AG20443 (cell line): ENCODE measurements around the gene DCAF11.

Source experiments
- DNase-seq: peaks from one replicate; pipeline ENCODE4 v3.0.0; 2012; ENCODE audit warnings: low spot score, mixed read lengths

DCAF11 gene

DNA sequence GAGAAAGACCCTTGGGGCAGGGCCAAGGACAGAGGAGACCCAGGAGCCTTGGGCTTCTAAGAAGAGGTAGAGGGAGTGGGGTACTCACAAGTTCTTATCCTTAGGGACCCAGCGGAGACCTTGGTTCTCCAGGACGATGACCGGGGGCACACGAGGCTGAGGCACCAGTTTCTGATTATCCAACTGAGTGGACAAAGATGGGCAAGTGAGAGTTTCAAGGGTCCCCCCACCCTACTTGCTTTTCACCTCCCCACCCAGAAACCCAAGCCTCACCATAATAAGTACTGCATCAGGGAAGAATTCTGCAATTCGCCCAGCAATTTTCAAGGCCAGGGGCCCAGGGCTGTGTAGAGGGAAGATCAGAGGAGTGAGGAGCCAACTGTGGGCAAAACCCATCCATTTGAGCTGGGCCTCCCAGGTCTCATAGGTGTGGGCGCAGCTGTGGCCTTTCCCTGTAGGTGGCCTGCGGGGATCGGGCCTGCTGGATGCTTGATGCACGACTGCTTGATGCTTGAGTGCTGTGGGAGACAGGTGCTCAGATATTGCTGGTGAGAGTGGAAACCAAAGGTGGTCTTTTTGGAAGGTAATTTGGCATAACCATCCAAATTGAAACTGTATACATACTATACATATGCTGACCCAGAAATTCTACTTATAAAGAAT, 24.8 kb downstream of the DCAF11 start:
- DNase-seq, result no peak

DNA sequence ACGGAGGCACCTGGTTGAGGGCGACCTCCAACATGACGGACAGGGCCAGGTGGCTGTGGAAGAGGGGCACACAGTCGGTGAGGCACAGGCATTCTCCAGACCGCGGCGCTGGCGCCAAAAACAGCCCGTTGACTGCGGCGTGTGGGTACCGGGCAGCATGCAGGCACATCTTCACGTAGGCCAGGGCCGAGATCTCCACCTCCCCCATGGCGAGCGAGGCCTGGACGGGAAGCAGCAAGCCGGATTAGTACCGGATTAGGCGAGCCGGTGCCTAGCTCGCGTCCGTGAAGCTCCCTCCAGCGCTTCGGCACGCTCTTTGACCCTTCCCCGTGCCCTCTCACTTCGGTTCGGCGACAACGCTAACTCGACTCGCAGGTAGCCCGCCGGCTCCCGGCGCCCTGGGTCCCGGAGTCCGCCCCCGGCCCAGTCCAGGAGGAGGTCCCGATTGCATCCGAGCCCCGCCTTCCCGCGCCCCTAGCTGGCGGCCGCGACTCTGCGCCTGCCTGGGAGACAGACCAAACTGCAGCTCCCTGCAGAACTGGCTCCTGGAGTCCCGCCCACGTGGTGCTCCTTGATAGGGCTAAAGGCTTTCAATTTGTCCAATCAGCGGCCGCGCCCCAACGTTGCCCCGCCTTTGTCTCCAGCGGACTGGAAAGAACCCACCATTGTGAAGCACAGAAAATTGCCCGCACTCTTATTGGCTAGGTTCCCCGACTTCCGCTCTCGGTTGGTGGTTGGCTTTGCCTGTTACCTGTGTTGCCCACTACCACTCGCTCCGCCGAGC, 26.7 kb downstream of the DCAF11 start, which contains the start of gene EMC9:
Gene EMC9 (minus strand): TSS at position 495 of the 784 bp plus-strand sequence. CDS start 287 bp downstream, at position 208.
- DNase-seq, result peak; percentile 96

DNA sequence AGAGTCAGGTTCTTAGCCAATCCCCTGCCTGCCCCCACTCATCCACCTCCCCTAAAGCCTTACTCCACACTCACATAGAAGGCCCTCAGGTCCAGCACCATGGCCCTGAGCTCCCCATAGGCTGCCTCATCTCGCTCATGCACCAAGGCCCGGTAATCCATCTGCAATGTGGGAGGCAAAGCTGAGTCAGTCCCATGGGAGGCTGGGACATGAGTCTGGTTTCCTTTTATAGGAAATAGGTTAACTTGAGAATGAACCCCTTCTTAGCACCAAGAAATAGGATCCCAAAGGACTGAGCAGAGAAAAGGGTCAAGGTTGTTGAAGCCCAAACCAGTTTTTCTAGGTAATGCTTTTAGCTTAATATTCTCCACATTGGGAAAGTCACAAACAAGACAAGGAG, 28.9 kb downstream of the DCAF11 start:
- no peak for DNase-seq

DNA sequence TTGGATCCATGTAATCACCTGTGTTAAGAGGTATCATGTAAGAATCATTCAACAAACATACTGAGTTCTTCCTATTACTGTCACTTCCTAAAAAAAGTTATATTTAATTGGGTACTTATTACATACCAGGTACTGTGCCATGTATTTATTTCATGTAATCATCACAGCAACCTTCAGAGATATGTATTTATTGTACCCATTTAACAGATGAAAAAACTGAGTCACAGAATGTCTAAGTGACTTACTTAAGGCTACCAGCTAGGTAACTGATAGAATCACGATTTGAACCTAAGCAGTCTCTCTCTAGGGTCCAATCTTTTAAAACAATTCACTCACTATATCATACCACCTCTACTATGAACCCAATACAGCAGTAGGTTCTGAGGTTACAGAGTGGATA, 29.9 kb downstream of the DCAF11 start:
- DNase-seq, result no peak

DNA sequence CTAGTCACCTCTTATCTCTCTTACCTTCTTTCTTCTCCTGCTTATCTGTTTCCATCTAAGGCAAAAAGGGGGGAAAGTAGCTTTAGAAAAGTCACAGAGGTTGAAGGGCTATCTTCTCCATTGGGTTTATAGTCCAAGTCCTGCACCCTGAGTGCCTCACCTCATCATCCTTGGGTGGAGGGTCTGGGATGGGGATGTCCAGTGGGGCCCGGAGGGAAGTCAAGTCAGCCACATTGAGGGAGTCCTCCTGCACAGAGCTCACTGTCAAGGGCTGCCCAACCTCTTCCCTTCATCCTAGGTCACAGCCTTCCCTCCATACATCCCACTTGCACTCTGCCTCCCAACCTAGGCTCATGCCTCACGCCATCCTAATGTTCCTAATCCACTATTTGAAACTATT, 30.6 kb downstream of the DCAF11 start:
- no peak for DNase-seq

DNA sequence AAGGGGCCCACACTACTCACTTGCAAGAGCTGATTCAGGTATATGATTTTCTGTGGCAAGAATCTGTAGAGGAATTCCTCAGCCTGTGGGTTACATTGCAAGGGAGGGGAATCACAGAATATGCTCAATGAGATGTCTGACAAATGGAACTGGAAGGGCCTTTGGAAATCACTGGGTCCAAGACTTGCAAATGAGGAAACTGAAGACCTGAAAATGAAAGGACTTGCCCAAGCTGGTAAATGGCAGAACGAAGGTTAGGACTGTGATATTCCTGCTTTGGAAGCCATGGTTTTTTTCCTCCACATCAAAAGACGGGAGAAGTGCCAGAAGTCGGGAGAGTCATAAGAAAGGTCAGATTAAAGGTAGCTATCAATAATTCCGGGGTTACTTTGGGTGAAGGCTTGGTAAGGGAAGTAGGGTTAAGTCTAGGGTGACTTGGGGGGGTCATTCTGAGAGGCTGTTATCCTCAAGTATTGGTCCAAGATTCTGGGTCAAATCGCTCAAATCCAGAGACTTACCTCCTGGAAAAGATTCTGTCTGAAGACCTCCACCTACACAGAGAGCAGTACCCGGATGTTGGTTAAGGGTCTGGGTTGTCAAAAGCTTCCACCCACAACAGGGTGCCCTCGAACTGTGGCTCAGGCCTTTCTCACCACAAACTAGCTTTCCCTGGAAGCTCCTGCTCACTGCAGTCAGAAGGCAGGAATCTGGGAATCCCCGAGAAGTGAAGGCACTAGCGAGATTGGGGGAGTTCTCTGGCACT, 31.3 kb downstream of the DCAF11 start:
- no peak for DNase-seq

DNA sequence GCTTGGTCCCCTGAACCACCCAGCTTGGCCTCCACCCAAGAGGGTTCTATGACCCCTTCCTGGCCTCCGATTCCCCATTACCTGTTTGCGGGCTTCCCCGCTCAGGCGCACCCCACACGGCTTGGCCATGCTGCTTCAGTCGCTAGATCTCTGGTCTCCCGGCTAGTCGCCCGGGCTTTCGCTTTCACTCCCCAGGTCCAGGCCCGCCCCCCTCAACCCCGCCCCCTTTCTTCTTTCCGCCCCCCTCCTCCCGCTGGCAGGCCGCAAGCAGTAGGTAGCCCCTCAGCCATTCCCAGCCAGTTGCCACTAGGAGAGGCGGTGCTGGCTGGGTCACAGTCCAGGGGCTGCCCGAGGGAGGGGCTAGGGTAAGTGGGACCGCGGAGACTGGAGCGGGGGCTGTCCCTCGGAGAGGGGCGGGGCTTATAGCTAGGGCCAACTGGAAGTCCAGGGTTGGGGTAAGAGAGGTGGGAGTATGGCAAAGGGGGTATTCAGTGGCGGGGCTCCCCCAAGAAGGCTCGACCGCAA, 31.9 kb downstream of the DCAF11 start, which contains the start of gene PSME2:
Gene PSME2 (minus strand): TSS at position 158 of the 525 bp plus-strand sequence. CDS start 29 bp downstream, at position 129.
- DNase-seq, result peak; percentile 94

DNA sequence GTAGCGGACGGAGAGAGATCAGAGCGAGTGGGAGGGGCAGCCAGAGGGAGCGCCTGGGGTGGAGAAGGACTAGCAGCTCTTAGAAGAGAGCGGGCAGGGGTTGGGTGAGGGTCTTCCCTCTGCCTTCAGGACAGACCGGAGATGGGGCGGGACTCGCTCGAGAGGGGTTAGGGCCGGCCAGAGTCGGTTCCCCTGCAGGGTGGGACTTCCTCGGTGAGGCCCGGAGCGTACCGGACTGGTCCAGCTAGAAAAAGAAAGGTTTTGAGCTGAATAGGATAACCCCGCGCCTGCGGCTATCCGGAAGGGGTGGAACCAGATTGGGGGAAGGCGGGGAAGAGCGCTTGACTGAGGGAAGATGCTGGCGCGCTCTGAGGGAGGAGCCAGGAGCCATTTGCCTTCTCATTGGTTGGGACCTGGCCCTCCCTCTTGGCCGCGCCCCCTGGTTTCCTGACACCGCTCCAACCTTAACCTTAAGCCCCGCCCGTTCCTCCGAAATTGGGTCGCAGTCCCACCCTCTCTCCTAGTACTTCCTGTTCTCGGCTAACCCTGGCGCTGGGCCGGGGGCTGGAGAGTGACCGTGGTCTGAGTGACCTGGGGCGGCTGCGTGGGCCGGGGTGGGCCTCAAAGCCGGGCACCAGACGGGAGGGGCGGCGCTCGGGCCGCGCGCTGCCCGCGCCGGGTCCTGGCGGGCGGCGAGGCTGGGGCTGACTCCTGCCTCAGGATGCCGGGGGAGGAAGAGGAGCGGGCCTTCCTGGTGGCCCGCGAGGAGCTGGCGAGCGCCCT, 32.6 kb downstream of the DCAF11 start, which contains the start of gene RNF31:
Gene RNF31 (plus strand): TSS at position 521 of the 783 bp plus-strand sequence. CDS start 201 bp downstream, at position 722.
- peak; percentile 97 for DNase-seq

DNA sequence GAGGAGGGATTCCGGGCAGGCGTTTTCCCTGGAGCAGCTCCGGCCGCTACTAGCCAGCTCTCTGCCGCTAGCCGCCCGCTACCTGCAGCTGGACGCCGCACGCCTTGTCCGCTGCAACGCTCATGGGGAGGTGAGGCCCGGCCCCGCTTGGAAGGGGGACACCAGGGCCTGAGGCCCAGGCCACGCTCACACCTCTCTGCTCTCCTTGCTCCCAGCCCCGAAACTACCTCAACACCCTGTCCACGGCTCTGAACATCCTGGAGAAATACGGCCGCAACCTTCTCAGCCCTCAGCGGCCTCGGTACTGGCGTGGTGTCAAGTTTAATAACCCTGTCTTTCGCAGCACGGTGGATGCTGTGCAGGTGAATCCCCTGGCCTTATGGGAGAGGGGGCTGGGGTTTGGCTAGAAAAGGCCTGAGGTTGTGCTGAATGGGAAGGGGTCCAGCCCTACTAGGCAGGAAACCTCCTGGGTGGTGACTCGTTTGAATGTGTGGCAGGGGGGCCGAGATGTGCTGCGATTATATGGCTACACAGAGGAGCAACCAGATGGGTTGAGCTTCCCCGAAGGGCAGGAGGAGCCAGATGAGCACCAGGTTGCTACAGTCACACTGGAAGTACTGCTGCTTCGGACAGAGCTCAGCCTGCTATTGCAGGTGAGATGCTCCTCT, 33.3 kb downstream of the DCAF11 start:
- DNase-seq, result no peak

DNA sequence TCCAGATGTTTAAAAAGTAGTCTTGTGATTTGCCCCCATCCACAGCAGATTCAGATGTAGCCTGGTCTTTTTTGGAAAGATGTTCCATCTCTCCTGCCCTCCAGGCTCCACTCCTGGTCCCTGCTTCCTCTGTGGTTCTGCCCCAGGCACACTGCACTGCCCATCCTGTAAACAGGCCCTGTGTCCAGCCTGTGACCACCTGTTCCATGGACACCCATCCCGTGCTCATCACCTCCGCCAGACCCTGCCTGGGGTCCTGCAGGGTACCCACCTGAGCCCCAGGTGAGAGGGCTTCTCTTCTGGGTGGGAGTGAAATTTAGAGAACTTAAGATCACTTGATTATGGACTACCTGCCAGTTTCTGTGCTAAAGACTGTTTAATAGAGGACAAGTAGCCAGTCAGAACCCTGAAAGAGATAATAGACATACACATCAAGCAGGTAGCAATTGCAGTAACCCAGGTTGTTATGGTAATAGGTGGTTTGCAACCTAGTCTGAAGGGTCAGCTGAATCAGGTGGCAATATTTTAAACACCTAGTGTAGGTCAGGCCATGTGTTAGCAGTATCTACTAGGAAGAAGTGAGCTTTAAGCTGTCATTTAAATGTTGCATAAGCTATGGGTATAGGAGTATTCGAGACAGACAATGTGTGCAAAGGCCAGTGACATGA, 34.9 kb downstream of the DCAF11 start:
- no peak for DNase-seq

DNA sequence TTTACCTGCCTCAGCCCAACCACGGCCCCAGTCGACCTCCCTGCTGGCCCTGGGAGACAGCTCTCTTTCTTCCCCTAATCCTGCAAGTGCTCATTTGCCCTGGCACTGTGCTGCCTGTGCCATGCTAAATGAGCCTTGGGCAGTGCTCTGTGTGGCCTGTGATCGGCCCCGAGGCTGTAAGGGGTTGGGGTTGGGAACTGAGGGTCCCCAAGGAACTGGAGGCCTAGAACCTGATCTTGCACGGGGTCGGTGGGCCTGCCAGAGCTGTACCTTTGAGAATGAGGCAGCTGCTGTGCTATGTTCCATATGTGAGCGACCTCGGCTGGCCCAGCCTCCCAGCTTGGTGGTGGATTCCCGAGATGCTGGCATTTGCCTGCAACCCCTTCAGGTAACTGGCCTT, 35.5 kb downstream of the DCAF11 start:
- DNase-seq, result no peak

DNA sequence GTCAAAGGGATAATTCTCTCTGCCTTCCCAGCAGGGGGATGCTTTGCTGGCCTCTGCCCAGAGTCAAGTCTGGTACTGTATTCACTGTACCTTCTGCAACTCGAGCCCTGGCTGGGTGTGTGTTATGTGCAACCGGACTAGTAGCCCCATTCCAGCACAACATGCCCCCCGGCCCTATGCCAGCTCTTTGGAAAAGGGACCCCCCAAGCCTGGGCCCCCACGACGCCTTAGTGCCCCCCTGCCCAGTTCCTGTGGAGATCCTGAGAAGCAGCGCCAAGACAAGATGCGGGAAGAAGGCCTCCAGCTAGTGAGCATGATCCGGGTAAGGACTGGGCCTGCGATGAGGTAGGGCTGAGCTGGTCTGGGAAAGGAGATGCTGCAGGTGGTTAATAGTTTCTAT, 36.0 kb downstream of the DCAF11 start:
- DNase-seq, result no peak

DNA sequence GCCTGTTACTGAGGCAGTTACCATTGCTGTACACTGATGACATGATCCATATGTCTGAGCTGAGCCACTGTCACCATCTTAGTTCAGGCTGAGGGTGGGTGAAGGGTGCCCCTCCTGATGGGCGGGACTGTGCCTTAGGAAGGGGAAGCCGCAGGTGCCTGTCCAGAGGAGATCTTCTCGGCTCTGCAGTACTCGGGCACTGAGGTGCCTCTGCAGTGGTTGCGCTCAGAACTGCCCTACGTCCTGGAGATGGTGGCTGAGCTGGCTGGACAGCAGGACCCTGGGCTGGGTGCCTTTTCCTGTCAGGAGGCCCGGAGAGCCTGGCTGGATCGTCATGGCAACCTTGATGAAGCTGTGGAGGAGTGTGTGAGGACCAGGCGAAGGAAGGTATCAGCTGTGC, 36.4 kb downstream of the DCAF11 start:
- DNase-seq, result no peak

DNA sequence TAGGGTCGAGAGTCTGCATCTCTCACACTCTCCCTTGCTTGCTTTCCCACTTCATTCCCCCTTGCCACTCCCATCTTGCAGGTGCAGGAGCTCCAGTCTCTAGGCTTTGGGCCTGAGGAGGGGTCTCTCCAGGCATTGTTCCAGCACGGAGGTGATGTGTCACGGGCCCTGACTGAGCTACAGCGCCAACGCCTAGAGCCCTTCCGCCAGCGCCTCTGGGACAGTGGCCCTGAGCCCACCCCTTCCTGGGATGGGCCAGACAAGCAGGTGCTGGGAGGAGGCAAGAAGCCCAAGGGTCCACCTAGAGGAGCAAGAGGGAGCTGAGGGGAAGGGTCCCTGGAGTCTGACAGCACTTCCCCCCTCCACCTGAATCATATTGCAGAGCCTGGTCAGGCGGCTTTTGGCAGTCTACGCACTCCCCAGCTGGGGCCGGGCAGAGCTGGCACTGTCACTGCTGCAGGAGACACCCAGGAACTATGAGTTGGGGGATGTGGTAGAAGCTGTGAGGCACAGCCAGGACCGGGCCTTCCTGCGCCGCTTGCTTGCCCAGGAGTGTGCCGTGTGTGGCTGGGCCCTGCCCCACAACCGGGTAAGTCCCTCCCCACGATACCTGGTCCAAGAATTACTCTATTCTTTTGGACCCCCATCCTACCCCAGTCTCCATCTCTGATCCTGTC, 37.0 kb downstream of the DCAF11 start:
- DNase-seq, result no peak

DNA sequence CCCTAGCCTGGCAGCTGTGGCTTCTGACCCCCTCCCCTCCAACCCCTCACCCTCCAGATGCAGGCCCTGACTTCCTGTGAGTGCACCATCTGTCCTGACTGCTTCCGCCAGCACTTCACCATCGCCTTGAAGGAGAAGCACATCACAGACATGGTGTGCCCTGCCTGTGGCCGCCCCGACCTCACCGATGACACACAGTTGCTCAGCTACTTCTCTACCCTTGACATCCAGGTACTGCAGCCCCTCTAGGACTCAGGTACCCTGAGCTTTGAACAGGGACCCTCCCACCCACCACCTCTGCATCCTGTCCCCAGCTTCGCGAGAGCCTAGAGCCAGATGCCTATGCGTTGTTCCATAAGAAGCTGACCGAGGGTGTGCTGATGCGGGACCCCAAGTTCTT, 40.5 kb downstream of the DCAF11 start:
- DNase-seq, result no peak

DNA sequence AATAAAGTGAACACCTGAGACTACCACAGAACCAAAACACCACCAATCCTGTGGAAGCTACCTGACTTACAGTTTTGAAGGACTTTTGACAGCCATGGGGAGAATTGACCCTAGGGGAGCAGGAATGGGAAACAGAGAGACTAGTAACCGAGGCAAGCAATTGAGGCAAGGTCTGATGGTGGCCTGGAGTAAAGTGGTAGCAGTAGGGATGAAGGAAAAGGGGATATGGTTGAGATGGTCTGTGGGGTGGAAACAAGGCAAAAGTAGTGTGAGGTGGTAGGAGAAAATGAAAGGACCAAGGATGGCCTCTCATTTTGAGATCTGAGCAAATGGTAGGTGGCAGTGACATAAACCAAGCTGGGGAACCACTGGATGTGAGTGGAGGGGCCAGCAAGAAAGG, 42.3 kb downstream of the DCAF11 start:
- no peak for DNase-seq

DNA sequence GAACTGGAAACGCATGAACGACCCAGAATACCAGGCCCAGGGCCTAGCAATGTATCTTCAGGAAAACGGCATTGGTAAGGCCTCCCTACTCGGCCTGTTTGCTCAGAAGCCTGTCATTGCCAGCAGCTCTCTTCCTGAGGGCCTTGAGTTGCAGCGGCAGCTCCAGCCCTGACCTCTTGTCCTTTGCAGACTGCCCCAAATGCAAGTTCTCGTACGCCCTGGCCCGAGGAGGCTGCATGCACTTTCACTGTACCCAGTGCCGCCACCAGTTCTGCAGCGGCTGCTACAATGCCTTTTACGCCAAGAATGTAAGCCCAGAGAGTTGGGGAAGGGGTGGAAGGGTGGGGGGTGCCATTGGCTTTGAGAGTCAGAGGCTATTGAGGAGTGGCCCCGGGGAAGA, 42.8 kb downstream of the DCAF11 start:
- DNase-seq, result no peak

DNA sequence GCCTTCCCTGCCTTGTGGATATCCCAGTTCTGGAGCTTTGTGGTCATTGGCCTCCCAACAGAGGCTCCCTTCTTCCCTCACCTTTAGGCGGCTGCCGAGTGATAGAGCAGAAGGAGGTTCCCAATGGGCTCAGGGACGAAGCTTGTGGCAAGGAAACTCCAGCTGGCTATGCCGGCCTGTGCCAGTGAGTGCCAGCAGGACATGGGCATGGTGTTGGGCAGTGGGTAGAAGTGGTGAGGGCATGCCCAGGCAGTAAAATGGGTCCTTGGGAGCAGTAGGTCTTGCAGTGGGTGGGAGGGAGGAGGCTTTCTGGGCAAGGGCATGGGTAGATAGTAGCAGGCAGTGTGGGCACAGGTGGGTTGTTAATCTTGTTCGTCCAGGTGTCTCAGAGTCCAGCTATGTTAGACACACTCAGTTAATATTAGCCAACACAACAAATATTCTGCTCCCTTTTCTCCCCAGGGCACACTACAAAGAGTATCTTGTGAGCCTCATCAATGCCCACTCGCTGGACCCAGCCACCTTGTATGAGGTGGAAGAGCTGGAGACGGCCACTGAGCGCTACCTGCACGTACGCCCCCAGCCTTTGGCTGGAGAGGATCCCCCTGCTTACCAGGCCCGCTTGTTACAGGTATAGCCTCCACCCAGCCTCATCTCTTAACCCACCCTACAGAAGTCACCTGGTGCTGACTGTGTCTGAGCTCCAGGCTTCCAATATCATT, 45.4 kb downstream of the DCAF11 start:
- DNase-seq, result no peak

DNA sequence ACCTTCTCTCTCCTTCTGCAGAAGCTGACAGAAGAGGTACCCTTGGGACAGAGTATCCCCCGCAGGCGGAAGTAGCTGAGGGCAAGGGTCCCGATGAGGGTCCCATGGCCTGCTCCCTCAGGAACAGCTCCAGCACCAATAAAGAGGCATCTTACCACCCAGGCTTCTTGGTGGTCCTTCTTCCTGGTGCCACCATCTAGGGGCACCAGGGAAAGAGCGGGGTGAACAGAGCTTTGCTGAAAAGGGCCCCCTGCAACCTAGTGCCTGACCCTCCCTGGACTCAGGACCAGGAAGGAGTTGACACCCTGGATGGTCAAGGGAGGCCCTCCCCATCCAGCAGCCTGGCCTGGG, 45.9 kb downstream of the DCAF11 start:
- DNase-seq, result no peak
